Activated naive CD8-positive, alpha-beta T cell treated with anti-CD3 and anti-CD28 coated beads, Interleukin-2, amount 10 ng/mL, durations not matched to agents 7 days and 5 days (primary cell): ENCODE data around the gene SLC25A51. TPM values are rescaled to one million over a fixed set of nuclear protein-coding genes. Genes with fewer than 3 reads are reported as not detected.

Experiments
- ATAC-seq: fragments of 150-1000 bp; cut with Tn5 transposase; one replicate; pipeline ENCODE4 v1.10.0; 2021; ENCODE audit warnings: low read depth, moderate library complexity
- POLR2A ChIA-PET: fragments of 350-600 bp; sonication (Branson Sonifier 250); formaldehyde crosslinking; loops from one replicate; lab custom pipeline; 2021; ENCODE audit warnings: antibody characterized with exemption; lab: Charles Lee
- DNase-seq: peaks from one replicate; pipeline ENCODE4 v3.0.0; 2021
- H3K27ac Mint-ChIP-seq: one replicate; pipeline ENCODE4 v1.8.0; 2022; ENCODE audit warnings: mild to moderate bottlenecking, mixed read lengths
- H3K27me3 Mint-ChIP-seq: one replicate; pipeline ENCODE4 v1.8.0; 2022; ENCODE audit warnings: mild to moderate bottlenecking, moderate library complexity, mixed read lengths
- H3K36me3 Mint-ChIP-seq: one replicate; pipeline ENCODE4 v1.8.0; 2021; ENCODE audit warnings: mild to moderate bottlenecking, mixed read lengths
- H3K4me1 Mint-ChIP-seq: one replicate; pipeline ENCODE4 v1.8.0; 2021; ENCODE audit warnings: mixed read lengths
- H3K4me3 Mint-ChIP-seq: one replicate; pipeline ENCODE4 v1.8.0; 2022; ENCODE audit warnings: mild to moderate bottlenecking, moderate library complexity, mixed read lengths
- H3K9me3 Mint-ChIP-seq: one replicate; pipeline ENCODE4 v1.8.0; 2021; ENCODE audit warnings: mixed read lengths
- total RNA-seq, 2 experiments: library from RNA; stranded (reverse); gene quantifications; one replicate each; pipeline ENCODE4 v1.2.3, GENCODE V29; 2021

The SLC25A51 gene
- total RNA-seq, 2 experiments from 2014 or later, result 30.8 to 33.9 TPM

- H3K4me1 Mint-ChIP-seq, result no peaks in the 10 kb centered on the region
These were observed 40.3 kb upstream of the SLC25A51 start for GRCh38 chr9:37944266-37944650.

GRCh38 chr9:37943345-37944265, 39.7 kb upstream of the SLC25A51 start:
- Mint-ChIP-seq H3K4me1 (no peaks in the 10 kb centered on the region), H3K36me3 (no peaks in the 10 kb centered on the region), H3K27ac (no peak overlapping the region), H3K9me3 (no peaks in the 10 kb centered on the region), H3K4me3 (no peak overlapping the region), H3K27me3 (no peaks in the 10 kb centered on the region)
- POLR2A ChIA-PET, result no interaction called here
- DNase-seq (no peak), ATAC-seq (no peak)

More at GRCh38 chr9:37944266-37944650, 40.3 kb upstream of the SLC25A51 start:
- ATAC-seq, result no peak
- no peaks in the 10 kb centered on the region for H3K9me3 Mint-ChIP-seq
- POLR2A ChIA-PET, result no interaction called here
- no peak overlapping the region for H3K27ac Mint-ChIP-seq
- no peak for DNase-seq
- H3K4me3 Mint-ChIP-seq, result no peak overlapping the region
- H3K36me3 Mint-ChIP-seq, result no peaks in the 10 kb centered on the region
- no peaks in the 10 kb centered on the region for H3K27me3 Mint-ChIP-seq

DNA sequence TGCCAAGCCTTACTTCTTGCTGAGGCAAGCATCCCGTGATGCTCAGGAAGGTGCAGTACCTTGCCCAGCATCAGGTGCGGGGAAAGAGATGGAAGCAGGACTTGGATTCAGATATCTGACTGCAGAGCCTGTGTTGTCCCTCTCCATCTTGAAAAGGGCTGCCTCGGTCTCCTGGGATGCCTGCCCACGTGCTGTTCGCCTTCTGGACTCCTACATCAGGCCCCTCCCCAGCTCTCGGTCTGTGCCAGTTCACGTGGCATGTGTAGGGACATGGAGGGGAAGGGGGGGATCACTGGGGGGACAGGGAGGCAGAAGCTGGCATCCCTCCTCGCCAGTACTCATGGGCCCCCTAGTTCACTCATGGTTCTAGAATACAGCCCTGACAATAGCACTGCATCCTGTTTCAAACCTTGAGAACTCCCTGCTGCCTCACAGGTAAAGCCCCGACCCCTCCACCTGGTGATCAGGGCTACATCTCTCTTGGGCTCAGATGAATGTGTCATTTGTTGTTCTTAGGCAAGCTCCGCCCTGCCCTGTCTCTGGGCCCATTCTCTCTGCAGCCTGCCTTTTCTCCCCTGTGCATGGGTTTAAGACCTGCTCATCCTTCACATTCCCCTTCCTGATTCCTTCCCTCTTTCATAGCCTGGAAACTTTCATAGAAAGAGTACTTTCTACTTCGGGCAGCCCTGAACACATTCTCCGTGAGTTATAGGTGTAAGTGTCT, 38.9 kb upstream of the SLC25A51 start:
- ATAC-seq, result no peak
- Mint-ChIP-seq H3K4me1 (no peaks in the 10 kb centered on the region), H3K27me3 (no peaks in the 10 kb centered on the region), H3K27ac (no peak overlapping the region), H3K9me3 (no peaks in the 10 kb centered on the region), H3K36me3 (no peaks in the 10 kb centered on the region), H3K4me3 (no peak overlapping the region)
- POLR2A ChIA-PET, result no interaction called here
- DNase-seq, result no peak

- no peaks in the 10 kb centered on the region for H3K9me3 Mint-ChIP-seq
- POLR2A ChIA-PET, result no interaction called here
- H3K36me3 Mint-ChIP-seq, result no peaks in the 10 kb centered on the region
- H3K4me1 Mint-ChIP-seq, result no peaks in the 10 kb centered on the region
- no peak for DNase-seq
- ATAC-seq, result no peak
- H3K4me3 Mint-ChIP-seq, result no peak overlapping the region
- H3K27me3 Mint-ChIP-seq, result no peaks in the 10 kb centered on the region
- no peak overlapping the region for H3K27ac Mint-ChIP-seq
These were observed 37.3 kb upstream of the SLC25A51 start for GRCh38 chr9:37941253-37941652.

DNA sequence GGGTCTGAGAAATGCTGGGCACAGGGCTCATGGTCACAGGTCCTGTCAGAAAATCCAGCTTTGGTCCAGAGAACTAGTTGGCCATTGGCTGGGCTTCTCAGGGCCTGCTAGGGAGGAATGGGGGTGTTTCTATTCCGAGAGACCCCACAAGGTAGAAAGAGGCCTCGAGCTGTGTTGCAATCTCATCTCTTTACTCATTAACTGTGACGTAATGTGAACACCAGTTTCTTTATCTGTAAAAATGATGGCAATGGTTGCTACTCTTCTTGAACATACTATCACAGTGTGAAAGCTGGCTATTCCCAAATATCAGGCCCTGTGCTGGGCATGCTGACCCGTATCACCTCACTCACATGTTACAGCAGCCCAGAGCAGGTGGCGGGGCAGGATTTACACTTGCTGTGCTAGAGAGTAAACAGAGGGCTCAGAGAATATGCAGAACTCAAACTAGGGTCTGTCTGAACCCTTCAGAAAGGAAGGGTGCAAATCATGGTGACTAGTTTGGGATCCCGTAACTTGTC, 35.7 kb upstream of the SLC25A51 start:
- H3K4me3 Mint-ChIP-seq, result no peak overlapping the region
- DNase-seq, result no peak
- H3K4me1 Mint-ChIP-seq, result no peaks in the 10 kb centered on the region
- no peaks in the 10 kb centered on the region for H3K36me3 Mint-ChIP-seq
- POLR2A ChIA-PET, result no interaction called here
- no peak for ATAC-seq
- no peaks in the 10 kb centered on the region for H3K27me3 Mint-ChIP-seq
- H3K9me3 Mint-ChIP-seq, result no peaks in the 10 kb centered on the region
- H3K27ac Mint-ChIP-seq, result no peak overlapping the region

DNA sequence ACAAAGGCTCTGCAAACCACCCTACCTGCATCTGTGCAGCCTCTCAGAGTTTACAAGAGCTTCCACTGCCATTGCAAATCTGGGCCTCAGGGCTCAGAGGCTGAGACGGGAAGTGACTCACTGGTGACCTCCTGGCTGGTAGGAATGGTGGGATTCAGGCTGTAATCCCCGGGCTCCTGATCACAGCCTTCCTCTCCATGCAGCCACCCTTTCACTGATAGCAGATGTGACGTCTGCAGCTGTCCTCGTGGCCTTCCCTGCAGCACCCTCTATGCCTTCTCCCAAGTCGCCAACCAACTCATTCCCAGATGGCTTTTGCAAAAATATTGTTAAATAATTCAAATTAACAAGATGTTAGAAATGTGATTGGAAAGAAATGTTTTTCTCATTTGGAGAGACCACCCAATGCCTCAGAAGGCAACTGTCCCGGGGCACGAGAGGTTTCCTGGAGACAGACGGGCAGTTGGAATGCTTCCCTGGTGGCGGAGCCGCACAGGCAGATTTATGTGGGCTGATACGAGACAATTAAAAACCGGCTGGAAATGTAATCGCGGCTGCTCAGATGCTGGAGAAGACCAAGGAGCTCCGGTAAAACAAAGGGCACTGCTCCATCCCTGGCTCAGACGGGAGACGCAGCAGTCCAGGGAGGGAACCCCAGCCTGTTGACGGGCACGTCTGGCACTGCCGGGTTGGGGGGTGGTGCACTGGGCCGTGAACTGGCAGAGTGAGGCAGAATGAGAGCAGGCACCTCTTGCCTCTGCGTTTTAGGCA, 34.4 kb upstream of the SLC25A51 start:
- Mint-ChIP-seq H3K9me3 (no peaks in the 10 kb centered on the region), H3K27ac (no peak overlapping the region), H3K36me3 (no peaks in the 10 kb centered on the region), H3K4me3 (no peak overlapping the region), H3K4me1 (no peaks in the 10 kb centered on the region), H3K27me3 (no peaks in the 10 kb centered on the region)
- ATAC-seq, result no peak
- DNase-seq, result no peak
- POLR2A ChIA-PET, result no interaction called here

GRCh38 chr9:37937366-37937765, 33.4 kb upstream of the SLC25A51 start:
- no peaks in the 10 kb centered on the region for H3K9me3 Mint-ChIP-seq
- no peak for DNase-seq
- no peak overlapping the region for H3K4me3 Mint-ChIP-seq
- POLR2A ChIA-PET, result no interaction called here
- H3K4me1 Mint-ChIP-seq, result no peaks in the 10 kb centered on the region
- no peak overlapping the region for H3K27ac Mint-ChIP-seq
- no peak for ATAC-seq
- H3K27me3 Mint-ChIP-seq, result no peaks in the 10 kb centered on the region
- H3K36me3 Mint-ChIP-seq, result no peaks in the 10 kb centered on the region

DNA sequence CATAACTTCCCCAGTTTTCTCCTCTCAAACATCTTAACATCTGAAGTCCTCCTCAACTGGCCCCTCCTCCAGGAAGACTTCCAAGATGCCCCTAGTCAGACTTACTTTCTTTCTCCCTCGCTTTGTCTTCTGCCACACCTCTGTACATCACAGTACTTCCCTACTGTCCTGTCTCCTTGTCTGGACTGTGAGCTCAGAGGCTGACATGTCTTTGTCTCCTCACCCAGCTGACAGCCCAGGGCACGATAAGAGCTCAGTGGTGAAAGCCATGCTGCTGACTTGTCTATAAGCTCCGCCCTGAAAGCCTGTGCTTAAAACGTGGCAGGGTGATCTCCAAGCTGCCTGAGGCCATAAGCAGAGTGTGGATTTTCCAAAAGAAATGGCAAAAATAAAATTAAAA, 33.0 kb upstream of the SLC25A51 start:
- no peak overlapping the region for H3K27ac Mint-ChIP-seq
- no peaks in the 10 kb centered on the region for H3K36me3 Mint-ChIP-seq
- no peak overlapping the region for H3K4me3 Mint-ChIP-seq
- POLR2A ChIA-PET, result no interaction called here
- H3K27me3 Mint-ChIP-seq, result no peaks in the 10 kb centered on the region
- H3K9me3 Mint-ChIP-seq, result no peaks in the 10 kb centered on the region
- DNase-seq (no peak), ATAC-seq (no peak)
- no peaks in the 10 kb centered on the region for H3K4me1 Mint-ChIP-seq

- DNase-seq, result no peak
- Mint-ChIP-seq H3K4me1 (no peaks in the 10 kb centered on the region), H3K27me3 (no peaks in the 10 kb centered on the region), H3K36me3 (no peaks in the 10 kb centered on the region), H3K27ac (no peak overlapping the region), H3K4me3 (no peak overlapping the region), H3K9me3 (no peaks in the 10 kb centered on the region)
- no peak for ATAC-seq
- POLR2A ChIA-PET, result no interaction called here
These were observed 32.4 kb upstream of the SLC25A51 start for GRCh38 chr9:37936376-37936775.

GRCh38 chr9:37935096-37935495, 31.2 kb upstream of the SLC25A51 start:
- Mint-ChIP-seq H3K27me3 (no peaks in the 10 kb centered on the region), H3K27ac (no peak overlapping the region), H3K9me3 (no peaks in the 10 kb centered on the region), H3K36me3 (no peaks in the 10 kb centered on the region), H3K4me1 (no peaks in the 10 kb centered on the region), H3K4me3 (no peak overlapping the region)
- no peak for DNase-seq
- ATAC-seq, result no peak
- POLR2A ChIA-PET, result no interaction called here

DNA sequence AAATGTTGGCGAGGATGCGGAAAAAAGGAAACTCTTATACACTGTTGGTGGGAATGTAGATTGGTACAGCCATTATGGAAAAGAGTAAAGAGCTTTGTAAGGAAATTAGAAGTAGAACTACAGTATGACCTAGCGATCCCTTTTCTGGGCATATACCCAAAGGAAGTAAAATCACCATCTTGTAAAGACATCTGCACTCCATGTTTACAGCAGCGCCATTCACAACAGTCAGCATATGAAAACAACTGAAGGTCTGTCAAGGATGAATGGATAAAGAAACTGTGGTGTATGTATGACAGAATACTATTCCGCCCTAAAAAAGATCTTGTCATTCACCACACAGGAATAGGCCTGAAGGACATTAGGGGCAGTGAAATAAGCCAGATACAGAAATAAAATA, 27.7 kb upstream of the SLC25A51 start:
- Mint-ChIP-seq H3K27ac (no peak overlapping the region), H3K27me3 (no peaks in the 10 kb centered on the region), H3K4me1 (peaks cover 3% of the 10 kb centered on the region), H3K9me3 (no peaks in the 10 kb centered on the region), H3K36me3 (no peaks in the 10 kb centered on the region), H3K4me3 (no peak overlapping the region)
- ATAC-seq (no peak), DNase-seq (no peak)
- POLR2A ChIA-PET, result no interaction called here

DNA sequence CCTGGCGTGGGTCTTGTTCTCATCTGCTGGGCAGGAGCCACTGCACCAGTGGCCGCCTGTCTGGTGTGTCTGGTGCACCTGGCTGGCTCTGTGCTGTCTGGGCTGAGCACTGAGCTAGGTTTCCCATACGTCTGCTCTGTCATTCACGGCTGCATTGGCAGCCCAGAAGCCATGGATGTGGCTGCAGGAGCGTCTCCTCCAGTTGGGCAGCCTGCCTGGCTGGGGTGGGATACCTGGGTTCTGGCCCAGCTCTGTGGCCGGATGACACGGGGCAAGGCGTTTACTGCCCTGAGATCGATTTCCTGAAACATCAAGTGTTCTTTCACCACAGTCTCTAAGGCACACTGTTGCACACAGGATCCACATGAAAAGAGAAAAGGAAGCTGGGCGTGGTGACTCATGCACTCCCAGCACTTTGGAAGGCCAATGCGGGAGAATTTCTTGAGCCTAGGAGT, 25.5 kb upstream of the SLC25A51 start:
- POLR2A ChIA-PET, result no interaction called here
- Mint-ChIP-seq H3K4me3 (no peak overlapping the region), H3K36me3 (no peaks in the 10 kb centered on the region), H3K27me3 (peaks cover 3% of the 10 kb centered on the region), H3K4me1 (peaks cover 4% of the 10 kb centered on the region), H3K27ac (no peak overlapping the region), H3K9me3 (no peaks in the 10 kb centered on the region)
- no peak for ATAC-seq
- no peak for DNase-seq
